GM19240 (cell line): ENCODE measurements around the gene TRAPPC1.
"Not testable (repeated sequence)": the region's sequence is repeated elsewhere in the genome, so short reads cannot be mapped to it uniquely, and the experiment has no call there.

ENCODE experiments used
- DNase-seq: peaks from one replicate; pipeline ENCODE4 v3.0.0; 2011; ENCODE audit warnings: low spot score; ENCODE audit not compliant: insufficient read length

TRAPPC1 gene, protein sequence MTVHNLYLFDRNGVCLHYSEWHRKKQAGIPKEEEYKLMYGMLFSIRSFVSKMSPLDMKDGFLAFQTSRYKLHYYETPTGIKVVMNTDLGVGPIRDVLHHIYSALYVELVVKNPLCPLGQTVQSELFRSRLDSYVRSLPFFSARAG

GRCh38 chr17:7931709-7932482, at the start of gene TRAPPC1, which contains the start of gene CNTROB:
TSS of gene TRAPPC1 (minus strand) at chr17:7931946. CDS start at chr17:7931829, 117 bp downstream.
TSS of gene CNTROB (plus strand) at chr17:7932206. CDS start at chr17:7933080, 874 bp downstream.
- peak; percentile 100 for DNase-seq

GRCh38 chr17:7977805-7978204, 46.1 kb upstream of the TRAPPC1 start:
- DNase-seq = no peak

- no peak for DNase-seq
Observed at GRCh38 chr17:7977039-7977438, 45.3 kb upstream of the TRAPPC1 start.

DNA sequence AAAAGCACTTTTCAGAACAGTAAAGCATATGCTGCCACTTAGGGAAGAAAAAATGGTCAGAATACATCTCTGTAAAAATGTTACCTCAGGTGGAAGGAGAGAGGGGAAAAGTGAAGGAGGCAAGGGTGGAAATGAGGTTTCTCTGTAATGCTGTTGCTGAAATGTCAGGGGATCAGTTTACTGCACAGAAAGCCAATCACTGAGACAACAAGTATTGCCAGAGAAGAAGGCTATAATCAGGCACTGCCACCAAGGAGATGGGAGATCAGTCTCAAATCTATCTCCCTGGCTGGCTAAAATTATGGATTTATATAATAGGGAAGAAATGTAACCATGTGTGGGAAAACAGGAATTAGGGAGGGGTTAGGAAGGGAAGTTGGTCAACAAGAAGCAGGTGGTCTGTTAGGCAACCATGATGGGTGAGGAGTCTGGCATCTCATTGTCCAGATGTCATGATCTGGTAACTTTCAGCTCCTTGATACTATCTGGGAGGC, 42.9 kb upstream of the TRAPPC1 start:
- DNase-seq = no peak

DNA sequence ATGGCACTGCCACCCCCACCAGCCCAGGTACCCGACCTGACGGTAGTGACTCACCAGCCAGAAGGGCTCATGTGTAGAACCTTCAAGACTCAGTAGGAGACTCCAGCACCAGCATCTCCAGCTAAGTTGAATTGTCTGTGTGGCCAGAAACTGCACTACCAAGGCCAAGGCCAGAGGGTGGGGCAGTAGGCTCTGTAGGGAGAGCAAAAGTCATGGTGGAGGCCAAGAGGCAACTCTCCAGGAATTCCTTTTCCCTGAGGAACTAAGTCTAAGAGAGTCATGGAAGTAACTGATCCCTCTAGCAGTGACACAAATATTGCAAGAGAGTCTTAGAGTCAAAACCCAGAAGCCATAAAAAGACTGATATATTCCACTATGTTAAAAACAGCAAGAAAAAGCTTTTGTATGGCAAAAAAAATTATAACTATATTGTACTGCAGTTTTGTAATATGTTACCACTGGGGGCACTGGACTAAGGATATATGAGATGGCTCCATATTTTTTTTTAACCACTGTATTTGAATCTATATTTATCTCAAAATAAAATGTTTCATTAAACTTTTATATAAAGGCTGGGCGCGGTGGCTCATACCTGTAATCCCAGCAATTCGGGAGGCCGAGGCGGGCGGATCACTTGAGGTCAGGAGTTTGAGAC, 40.5 kb upstream of the TRAPPC1 start:
- DNase-seq = no peak

DNA sequence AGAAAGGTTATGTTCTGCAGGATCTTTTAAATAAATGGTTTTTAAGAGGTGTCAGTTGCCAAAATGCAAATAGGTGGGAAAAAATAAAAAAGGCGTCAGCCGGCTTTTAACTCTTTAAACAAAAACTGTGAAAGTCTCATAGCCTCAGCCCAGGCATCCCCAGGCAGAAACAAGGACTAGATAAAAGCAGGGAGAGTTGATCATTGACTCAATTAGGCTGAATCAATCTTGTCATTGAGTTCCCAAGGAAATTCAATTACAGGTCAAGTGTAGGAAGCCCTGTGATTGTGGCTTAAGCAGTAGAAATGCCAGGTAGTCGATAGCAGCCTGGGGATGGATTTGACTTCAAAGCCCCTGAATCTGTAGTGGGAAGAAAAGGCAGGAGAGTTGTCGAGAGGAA, 39.9 kb upstream of the TRAPPC1 start:
- no peak for DNase-seq

DNA sequence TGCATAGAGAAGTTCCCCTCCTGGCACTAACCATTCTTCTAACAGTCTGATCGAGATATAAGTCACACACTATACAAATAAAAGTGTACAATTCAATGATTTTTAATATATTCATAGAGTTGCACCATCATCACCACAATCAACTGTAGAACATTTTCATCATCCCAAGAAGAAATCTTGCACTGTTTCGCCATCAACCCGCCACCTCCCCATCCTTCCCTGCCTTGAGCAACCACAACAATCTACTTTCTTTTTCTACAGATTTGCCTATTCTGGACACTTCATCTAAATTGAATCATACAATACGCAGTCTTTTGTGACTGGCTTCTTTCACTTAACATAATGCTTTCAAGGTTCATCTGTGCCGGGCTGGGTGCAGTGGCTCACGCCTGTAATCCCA, 37.7 kb upstream of the TRAPPC1 start:
- DNase-seq = no peak

- no peak for DNase-seq
Observed at GRCh38 chr17:7967751-7968150, 36.0 kb upstream of the TRAPPC1 start.

DNA sequence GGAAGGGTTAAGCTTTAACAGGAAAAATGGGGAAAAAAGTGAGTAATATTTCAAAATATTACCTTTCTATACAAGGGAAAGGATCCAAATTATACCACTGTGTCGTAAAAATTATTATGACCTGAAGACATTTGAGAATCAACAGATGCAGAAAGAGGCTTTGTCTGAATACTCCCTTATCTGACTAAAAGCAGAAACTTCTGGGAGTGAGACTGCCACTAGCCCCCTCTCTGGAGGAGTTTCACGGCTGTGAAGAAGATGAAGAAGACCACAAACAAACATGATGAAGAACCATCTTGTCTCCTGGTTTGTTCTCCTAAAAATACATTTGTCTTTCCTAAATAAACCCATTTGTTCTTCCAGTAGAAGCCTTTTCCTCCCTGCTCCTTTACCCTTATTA, 29.7 kb upstream of the TRAPPC1 start:
- no peak for DNase-seq

DNA sequence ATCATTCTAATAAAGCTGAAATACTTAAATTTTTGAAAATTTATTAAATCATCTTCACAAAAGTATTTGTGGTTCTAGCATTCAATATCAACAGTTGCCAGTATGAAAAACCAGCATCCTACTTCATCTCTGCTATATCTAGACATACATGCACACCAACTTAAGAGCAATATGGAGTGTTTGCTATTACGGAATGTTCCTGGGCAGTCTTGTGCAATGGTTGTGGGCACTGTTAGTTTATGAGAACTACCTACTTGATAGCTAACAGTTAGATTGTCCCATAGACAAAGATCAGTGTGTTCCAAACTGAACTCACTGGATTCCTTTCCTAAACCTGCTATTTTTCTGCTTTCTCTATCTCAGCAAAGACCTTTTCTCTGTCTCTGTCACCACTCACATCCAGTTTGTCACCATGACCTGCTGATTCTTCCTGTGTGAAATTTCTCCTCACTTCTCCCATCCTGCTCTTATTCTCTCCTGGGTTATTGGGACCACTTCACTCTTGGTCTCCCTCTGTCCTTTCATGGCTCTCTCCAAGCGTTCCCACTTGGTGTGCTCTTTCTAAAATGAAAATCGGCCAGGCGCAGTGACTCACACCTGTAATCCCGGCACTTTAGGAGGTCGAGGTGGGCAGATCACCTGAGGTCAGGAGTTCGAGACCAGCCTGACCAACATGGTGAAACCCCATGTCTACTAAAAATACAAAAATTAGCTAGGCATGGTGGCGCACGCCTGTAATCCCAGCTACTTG, 27.9 kb upstream of the TRAPPC1 start:
- no peak for DNase-seq

DNA sequence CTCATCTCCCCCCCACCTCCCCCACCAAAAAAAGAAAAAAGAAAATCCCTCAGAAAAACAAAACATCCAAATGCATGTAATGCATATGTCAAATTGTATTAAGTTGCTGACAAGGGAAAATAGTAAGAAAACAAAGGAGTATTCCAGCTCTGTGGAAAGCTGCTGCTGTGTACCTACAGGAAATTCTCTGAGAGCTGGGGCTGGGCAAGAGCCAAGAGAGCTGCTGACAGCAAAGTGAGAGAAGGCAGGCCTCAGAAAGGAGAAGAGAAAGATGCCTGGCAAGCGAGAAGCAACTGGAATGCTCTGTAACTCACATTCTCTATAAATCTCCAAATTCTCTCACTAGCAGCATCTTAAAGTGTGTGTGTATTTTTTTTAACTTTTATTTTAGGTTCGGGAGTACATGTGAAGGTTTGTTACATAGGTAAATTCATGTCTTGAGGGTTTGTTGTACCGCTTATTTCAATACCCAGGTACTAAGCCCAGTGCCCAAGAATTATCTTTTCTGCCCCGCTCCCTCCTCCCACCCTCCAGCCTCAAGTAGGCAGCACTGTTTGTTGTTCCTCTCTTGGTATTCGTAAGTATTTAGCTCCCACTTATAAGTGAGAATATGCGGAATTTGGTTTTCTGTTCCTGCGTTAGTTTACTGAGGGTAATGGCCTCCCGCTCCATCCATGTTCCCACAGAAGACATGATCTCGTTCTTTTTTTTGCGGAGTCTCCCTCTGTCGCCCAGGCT, 24.7 kb upstream of the TRAPPC1 start:
- DNase-seq = no peak

GRCh38 chr17:7955414-7956227, 23.9 kb upstream of the TRAPPC1 start:
- no peak for DNase-seq

DNA sequence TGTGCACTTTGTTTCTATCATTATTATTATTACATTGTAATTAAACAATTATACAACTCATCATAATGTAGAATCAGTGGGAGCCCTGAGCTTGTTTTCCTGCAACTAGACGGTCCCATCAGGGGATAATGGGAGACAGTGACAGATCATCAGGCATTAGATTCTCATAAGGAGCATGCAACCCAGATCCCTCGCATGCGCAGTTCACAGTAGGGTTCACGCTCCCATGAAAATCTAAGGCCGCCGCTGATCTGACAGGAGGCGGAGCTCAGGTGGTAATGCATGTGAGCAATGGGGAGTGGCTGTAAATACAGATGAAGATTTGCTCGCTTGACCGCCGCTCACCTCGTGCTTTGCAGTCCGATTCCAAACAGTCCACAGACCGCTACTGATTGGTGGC, 21.5 kb upstream of the TRAPPC1 start:
- DNase-seq = not testable (repeated sequence)

DNA sequence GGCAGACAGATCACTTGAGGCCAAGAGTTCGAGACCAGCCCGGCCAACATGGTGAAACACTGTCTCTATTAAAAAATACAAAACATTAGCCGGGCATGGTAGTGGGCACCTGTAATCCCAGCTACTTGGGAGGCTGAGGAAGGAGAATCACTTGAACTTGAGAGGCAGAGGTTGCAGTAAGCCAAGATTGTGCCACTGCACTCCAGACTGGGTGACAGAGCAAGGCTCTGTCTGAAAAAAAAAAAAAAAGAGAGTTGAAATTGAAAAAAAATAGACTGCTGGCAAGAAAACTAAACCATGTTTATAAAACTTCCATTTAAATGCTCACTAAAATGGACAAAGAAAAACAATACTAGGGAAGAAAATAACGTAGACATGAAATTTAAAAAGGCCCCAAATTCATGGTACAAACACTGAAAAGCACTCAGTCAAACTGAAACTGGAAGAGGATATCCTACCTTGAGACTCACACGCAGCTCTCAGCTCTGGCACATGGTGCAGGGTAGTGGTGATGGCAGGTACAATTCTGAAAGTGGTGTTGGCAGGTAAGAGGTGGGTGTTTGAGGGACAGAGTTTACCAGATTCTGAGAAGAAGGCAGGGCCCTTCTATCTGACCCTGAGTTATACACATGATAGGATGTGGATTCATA, 19.5 kb upstream of the TRAPPC1 start:
- DNase-seq = peak; percentile 53

GRCh38 chr17:7950578-7950977, 18.8 kb upstream of the TRAPPC1 start:
- no peak for DNase-seq

DNA sequence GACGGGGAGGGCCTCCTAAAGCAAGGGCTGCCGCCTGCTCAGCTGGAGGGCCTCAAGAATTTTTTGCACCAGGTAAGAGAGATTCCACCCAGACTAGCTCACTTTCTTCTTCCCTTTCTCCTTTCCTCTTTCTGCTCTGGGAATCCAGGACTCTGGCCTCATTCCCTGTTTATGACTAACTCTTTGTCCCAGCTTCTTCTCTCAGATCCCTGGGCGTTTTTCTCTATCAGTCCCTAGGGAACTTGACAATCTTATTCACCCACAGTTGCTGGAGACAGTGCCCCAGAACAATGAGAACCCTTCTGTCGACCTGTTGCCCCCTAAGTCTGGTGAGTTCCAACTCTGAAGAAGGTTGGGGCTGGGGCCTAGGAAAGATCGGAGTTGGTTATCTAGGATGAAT, 15.9 kb upstream of the TRAPPC1 start:
- DNase-seq = no peak

- no peak for DNase-seq
Observed at GRCh38 chr17:7946441-7946840, 14.7 kb upstream of the TRAPPC1 start.

DNA sequence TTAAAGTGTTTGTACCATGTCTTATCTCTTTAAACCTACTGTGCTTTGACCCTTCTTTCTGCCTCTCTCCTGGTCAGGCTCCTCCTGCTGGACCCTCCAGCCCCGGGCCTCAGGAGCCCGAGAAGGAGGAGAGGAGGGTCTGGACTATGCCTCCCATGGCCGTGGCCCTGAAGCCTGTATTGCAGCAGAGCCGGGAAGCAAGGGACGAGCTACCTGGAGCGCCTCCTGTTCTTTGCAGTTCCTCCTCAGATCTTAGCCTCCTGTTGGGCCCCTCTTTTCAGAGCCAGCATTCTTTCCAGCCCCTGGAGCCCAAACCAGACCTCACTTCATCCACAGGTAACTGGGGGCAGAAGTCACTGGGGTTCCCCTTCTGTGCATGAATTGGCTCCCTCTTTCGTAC, 13.9 kb upstream of the TRAPPC1 start:
- no peak for DNase-seq

- DNase-seq = no peak
Observed at GRCh38 chr17:7944326-7944725, 12.6 kb upstream of the TRAPPC1 start.

- DNase-seq = no peak
Observed at GRCh38 chr17:7943291-7943690, 11.5 kb upstream of the TRAPPC1 start.
